GM19455 (cell line): ENCODE measurements around the gene VIL1.

Experiments used
- ATAC-seq: cut with Tn5 transposase; IDR thresholded peaks from one replicate; pipeline ENCODE4 v1.9.1; 2021; ENCODE audit not compliant: unreplicated experiment

Gene VIL1

DNA sequence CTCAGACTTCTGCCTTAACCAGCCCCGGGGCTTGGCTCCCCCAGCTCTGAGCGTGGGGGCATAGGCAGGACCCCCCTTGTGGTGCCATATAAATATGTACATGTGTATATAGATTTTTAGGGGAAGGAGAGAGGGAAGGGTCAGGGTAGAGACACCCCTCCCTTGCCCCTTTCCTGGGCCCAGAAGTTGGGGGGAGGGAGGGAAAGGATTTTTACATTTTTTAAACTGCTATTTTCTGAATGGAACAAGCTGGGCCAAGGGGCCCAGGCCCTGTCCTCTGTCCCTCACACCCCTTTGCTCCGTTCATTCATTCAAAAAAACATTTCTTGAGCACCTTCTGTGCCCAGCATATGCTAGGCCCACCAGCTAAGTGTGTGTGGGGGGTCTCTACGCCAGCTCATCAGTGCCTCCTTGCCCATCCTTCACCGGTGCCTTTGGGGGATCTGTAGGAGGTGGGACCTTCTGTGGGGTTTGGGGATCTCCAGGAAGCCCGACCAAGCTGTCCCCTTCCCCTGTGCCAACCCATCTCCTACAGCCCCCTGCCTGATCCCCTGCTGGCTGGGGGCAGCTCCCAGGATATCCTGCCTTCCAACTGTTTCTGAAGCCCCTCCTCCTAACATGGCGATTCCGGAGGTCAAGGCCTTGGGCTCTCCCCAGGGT lies 13.7 kb upstream of the VIL1 start:
- no peak for ATAC-seq

DNA sequence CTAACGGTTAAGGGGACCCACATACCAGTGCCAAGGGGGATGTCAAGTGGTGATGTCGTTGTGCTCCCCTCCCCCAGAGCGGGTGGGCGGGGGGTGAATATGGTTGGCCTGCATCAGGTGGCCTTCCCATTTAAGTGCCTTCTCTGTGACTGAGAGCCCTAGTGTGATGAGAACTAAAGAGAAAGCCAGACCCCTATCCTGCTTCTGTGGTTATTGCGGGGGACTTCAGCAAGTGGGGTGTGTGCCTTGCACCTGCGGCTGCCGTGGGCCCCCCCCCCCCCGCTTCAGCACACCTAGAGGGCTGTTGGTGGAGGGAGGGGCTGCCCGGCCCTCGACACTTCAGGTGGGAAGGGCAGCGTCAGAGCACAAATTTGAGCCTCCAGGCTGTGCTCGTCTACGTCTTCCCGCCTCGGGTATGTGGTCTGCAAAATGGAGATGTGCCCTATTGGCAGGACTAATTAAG lies 13.1 kb upstream of the VIL1 start:
- ATAC-seq, result peak; percentile 27

- peak; percentile 79 for ATAC-seq
Measured at GRCh38 chr2:218406209-218406948, 12.5 kb upstream of the VIL1 start.

DNA sequence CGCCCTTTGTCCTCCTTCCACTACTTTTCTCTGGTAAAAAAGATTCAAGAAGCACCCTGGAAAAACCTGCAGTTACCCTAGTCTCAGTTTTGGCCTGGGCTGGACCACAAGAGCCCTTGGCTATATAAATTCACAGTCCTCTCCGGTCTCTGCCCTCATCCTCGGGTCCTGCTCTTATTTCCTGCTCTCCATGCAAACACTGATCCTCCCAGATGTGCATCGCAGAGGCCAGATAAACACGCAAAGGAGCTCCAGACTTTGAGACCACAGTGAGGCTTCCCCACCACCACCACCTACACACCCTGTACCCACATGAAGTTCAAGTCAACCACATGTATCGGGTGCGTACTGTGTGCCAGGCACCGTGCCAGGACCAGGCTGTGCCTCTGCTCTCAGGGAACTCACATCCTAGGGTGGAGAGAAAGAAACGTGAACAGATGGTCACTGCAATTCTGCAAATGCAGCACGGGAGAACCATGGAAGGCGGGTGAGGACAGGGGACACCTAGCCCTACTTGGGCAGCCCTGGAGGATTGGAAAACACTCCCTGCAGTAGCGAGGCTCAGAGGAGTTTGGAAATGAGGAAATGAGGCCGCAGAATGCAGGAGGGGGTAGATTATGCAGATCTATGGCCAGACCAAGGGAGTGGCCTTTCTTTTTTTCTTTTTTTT lies 11.8 kb upstream of the VIL1 start:
- ATAC-seq, result peak; percentile 4

DNA sequence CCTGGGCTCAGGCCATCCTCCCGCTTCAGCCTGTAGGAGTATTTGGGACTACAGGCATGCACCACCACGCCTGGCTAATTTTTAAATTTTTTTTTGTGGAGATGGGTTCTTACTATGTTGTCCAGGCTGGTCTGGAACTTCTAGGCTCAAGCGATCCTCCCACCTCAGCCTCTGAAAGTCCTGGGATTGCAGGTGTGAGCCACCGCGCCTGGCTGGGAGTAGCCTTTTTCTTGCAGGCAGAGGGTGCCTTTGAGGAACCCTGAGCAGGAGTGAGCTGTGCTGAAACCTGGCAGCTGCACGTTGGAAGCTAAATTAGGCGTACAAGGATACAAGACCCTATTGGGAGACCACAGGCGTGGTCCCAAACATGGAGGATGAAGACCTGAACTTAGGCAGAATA lies 11.2 kb upstream of the VIL1 start:
- no peak for ATAC-seq

- ATAC-seq, result no peak
Measured at GRCh38 chr2:218418321-218418716, 604 bp upstream of the VIL1 start.

GRCh38 chr2:218419630-218420216 lies 800 bp downstream of the VIL1 start:
- ATAC-seq, result no peak

- no peak for ATAC-seq
Measured at GRCh38 chr2:218421027-218421426, 2.1 kb downstream of the VIL1 start.

GRCh38 chr2:218422403-218423086 lies 3.6 kb downstream of the VIL1 start:
- ATAC-seq, result no peak

GRCh38 chr2:218423584-218423983 lies 4.7 kb downstream of the VIL1 start:
- no peak for ATAC-seq

GRCh38 chr2:218425531-218425930 lies 6.6 kb downstream of the VIL1 start:
- ATAC-seq, result no peak

- ATAC-seq, result no peak
Measured at GRCh38 chr2:218427741-218428140, 8.8 kb downstream of the VIL1 start.

DNA sequence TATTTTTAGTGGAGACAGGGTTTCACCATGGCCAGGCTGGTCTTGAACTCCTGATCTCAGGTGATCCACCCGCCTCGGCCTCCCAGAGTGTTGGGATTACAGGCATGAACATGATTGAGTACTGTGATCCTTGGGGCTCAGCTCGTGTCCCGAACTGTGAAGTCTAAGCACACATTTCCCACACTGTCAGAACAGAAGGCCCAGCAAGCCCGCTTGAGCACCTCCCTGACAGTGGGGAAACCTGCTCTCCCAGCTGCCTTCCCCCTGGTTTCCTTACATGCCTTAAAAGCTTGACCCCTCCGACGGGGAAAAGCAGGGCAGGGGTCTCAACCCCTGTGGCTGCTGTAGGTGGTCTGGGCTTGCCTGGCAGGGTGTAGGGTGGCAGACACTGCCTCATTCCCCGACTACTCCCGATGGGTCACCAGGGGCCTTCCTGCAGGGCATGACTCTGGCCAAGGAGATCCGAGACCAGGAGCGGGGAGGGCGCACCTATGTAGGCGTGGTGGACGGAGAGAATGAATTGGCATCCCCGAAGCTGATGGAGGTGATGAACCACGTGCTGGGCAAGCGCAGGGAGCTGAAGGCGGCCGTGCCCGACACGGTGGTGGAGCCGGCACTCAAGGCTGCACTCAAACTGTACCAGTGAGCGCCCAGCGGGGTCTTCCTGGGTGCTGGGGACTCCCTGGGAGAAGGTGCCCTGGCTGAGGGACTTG lies 10.1 kb downstream of the VIL1 start:
- no peak for ATAC-seq

DNA sequence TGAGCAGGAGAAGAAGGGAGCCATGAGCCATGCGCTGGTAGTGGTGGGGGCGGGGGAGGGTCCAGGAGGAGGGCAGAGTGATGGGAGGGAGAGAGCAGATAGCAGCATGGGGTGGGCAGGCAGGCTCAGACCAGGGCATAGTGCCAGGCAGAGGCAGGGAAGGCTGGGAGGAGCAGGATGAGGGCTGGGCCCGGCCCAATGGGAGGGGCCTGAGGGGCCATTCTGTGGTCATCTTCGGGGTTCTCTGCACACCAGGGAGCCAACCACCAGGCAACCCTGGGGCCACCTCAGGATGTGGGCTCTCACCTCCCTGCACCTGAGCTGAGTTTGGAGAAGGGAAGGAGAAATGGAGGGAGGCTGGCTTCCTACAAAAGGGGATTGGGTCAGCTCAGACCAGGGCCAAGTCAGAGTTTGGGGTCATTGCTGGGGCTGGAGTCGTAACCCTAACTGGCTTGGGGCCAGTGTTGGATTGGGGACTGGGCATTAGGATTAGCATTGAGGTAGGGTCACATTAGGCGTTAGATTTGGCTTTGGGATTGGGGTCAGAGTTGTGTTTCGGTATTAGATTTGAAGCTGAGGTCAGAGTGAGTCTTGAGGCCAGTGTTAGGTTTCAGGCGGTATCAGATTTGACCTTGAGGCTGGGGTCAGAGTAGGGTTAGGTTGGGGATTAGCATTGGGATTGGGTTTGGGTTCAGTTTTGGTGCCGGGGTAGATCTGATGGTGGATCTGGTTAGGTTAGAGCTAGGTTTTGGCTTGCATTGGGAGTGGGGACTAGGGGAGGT lies 11.2 kb downstream of the VIL1 start:
- ATAC-seq, result no peak

DNA sequence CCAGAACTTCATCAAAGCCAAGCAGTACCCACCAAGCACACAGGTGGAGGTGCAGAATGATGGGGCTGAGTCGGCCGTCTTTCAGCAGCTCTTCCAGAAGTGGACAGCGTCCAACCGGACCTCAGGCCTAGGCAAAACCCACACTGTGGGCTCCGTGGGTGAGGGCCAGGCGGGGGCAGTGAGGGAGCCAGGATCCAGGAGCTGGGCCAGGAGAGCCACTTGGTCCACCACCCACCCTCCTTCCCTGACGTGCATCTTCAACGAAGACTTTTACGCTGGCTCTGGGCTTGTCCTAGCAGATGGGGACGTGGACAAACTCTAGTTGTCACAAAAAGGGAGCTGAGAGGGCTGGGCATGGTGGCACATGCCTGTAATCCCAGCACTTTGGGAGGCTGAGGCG lies 11.8 kb downstream of the VIL1 start:
- no peak for ATAC-seq

DNA sequence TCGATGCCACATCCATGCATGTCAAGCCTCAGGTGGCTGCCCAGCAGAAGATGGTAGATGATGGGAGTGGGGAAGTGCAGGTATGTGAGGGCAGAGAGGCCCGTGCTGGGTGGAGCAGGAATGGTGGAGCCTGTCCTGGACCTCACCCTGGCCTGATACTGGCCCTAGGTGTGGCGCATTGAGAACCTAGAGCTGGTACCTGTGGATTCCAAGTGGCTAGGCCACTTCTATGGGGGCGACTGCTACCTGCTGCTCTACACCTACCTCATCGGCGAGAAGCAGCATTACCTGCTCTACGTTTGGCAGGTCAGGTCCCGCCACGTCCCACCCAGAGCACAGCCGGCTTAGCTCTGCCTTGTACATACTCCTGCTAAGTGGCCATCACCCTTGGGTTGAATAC lies 13.0 kb downstream of the VIL1 start:
- ATAC-seq, result no peak

DNA sequence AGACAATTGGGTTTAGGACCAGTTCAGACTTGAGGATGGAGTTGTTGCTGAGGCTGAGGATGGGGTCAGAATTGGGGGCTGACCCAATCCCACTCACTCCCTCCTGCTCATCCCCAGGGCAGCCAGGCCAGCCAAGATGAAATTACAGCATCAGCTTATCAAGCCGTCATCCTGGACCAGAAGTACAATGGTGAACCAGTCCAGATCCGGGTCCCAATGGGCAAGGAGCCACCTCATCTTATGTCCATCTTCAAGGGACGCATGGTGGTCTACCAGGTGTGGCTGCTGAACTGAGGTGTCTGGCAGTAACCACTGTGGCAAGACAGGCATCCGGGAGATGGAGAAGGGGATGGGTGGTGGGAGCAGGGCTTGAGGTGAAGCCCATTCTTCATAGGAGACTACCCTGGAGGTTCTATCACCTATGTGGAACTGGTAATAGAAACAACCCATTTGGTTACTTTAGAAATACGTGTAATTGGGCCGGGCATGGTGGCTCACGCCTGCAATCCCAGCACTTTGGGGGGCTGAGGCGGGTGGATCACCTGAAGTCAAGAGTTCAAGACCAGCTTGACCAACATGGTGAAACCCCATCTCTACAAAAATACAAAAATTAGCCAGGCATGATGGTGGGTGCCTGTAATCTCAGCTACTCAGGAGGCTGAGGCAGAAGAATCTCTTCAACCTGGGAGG lies 13.9 kb downstream of the VIL1 start:
- no peak for ATAC-seq

DNA sequence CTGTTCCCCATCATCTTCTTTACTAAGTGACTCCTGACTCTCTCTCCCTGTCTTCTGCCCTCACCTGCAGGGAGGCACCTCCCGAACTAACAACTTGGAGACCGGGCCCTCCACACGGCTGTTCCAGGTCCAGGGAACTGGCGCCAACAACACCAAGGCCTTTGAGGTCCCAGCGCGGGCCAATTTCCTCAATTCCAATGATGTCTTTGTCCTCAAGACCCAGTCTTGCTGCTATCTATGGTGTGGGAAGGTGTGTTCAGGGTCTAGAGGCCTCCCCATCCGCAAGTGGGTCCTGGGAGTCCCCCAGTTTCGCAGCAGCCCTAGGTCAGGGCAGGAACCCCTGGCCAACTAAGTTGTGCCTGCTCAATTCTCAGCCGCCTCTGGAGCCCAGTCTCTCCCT lies 15.5 kb downstream of the VIL1 start:
- ATAC-seq, result no peak
